H9 (cell line): Measurements from ENCODE around the gene ZBTB20. TPM values are rescaled to one million over a fixed set of nuclear protein-coding genes. Genes with fewer than 3 reads are reported as not detected.
A peak's percentile ranks its signal among the peaks of the same experiment; 100 is the strongest.

Source experiments
- DNase-seq: peaks from one replicate; pipeline ENCODE4 v3.0.0-alpha.2; 2017
- H2AFZ ChIP-seq: one replicate; pipeline ENCODE4 v1.6.1; 2013; ENCODE audit warnings: mild to moderate bottlenecking, low read length, control low read depth, moderate library complexity
- H2AK5ac ChIP-seq: 2 replicates; pipeline ENCODE4 v1.6.1; 2013; ENCODE audit warnings: low read length, control low read depth, mixed read lengths; ENCODE audit not compliant: insufficient read length
- H2BK120ac ChIP-seq: one replicate; pipeline ENCODE4 v1.6.1; 2013; ENCODE audit warnings: low read depth, mild to moderate bottlenecking, low read length, control low read depth, inconsistent platforms; ENCODE audit not compliant: poor library complexity, severe bottlenecking
- H2BK12ac ChIP-seq: 2 replicates; pipeline ENCODE4 v1.6.1; 2013; ENCODE audit warnings: low read length, control low read depth, mixed read lengths, low read depth; ENCODE audit not compliant: insufficient read length
- H2BK15ac ChIP-seq: 2 replicates; pipeline ENCODE4 v1.6.1; 2013; ENCODE audit warnings: low read depth, low read length, control low read depth
- H2BK20ac ChIP-seq: one replicate; pipeline ENCODE4 v1.6.1; 2013; ENCODE audit warnings: low read depth, mild to moderate bottlenecking, low read length, control low read depth, inconsistent platforms; ENCODE audit not compliant: poor library complexity, severe bottlenecking
- H2BK5ac ChIP-seq: 2 replicates; pipeline ENCODE4 v1.6.1; 2013; ENCODE audit warnings: low read length, control low read depth, mixed read lengths; ENCODE audit not compliant: insufficient read length
- H3K14ac ChIP-seq: 2 replicates; pipeline ENCODE4 v1.6.1; 2013; ENCODE audit warnings: low read length, control low read depth; ENCODE audit not compliant: insufficient read depth
- H3K18ac ChIP-seq: 2 replicates; pipeline ENCODE4 v1.6.1; 2013; ENCODE audit warnings: low read depth, mild to moderate bottlenecking, mixed read lengths, low read length, control low read depth; ENCODE audit not compliant: insufficient read length
- H3K23ac ChIP-seq: 2 replicates; pipeline ENCODE4 v1.6.1; 2013; ENCODE audit warnings: low read length, control low read depth, mixed read lengths, low read depth; ENCODE audit not compliant: insufficient read length
- H3K23me2 ChIP-seq: 2 replicates; pipeline ENCODE4 v1.6.1; 2013; ENCODE audit warnings: low read depth, mild to moderate bottlenecking, mixed read lengths, low read length, control low read depth; ENCODE audit not compliant: insufficient read length, poor library complexity, severe bottlenecking
- H3K27ac ChIP-seq: 2 replicates; pipeline ENCODE4 v1.5.1; 2013; ENCODE audit warnings: low read length, control low read depth, mixed read lengths, low read depth; ENCODE audit not compliant: insufficient read length
- H3K27me3 ChIP-seq: 2 replicates; pipeline ENCODE4 v1.6.1; 2013; ENCODE audit warnings: low read length, control low read depth, inconsistent platforms; ENCODE audit not compliant: insufficient read depth
- H3K4ac ChIP-seq: 2 replicates; pipeline ENCODE4 v1.6.1; 2013; ENCODE audit warnings: low read depth, mild to moderate bottlenecking, control low read depth, inconsistent platforms, low read length, moderate library complexity
- H3K4me1 ChIP-seq: 2 replicates; pipeline ENCODE4 v1.6.1; 2013; ENCODE audit warnings: low read length, control low read depth, inconsistent platforms; ENCODE audit not compliant: insufficient read depth
- H3K4me2 ChIP-seq: 2 replicates; pipeline ENCODE4 v1.6.1; 2013; ENCODE audit warnings: low read length, control low read depth, mixed read lengths; ENCODE audit not compliant: insufficient read length, insufficient read depth
- H3K56ac ChIP-seq: 2 replicates; pipeline ENCODE4 v1.6.1; 2013; ENCODE audit warnings: low read depth, mild to moderate bottlenecking, mixed read lengths, low read length, control low read depth; ENCODE audit not compliant: insufficient read length
- H3K79me1 ChIP-seq: 2 replicates; pipeline ENCODE4 v1.6.1; 2013; ENCODE audit warnings: low read depth, mild to moderate bottlenecking, moderate library complexity, low read length, control low read depth, inconsistent platforms; ENCODE audit not compliant: insufficient read depth, poor library complexity, severe bottlenecking
- H3K79me2 ChIP-seq: 2 replicates; pipeline ENCODE4 v1.6.1; 2013; ENCODE audit warnings: low read length, control low read depth, inconsistent platforms; ENCODE audit not compliant: insufficient read depth
- H3K9ac ChIP-seq: 2 replicates; pipeline ENCODE4 v1.6.1; 2013; ENCODE audit warnings: low read length, control low read depth, mixed read lengths; ENCODE audit not compliant: insufficient read length; ENCODE audit errors: extremely low read depth
- H3K9me3 ChIP-seq: one replicate; pipeline ENCODE4 v1.6.1; 2013; ENCODE audit warnings: low read depth, low read length, inconsistent platforms; ENCODE audit not compliant: control insufficient read depth
- H3T11ph ChIP-seq: one replicate; pipeline ENCODE4 v1.6.1; 2013; ENCODE audit warnings: mild to moderate bottlenecking, low read length, control low read depth, inconsistent platforms
- H4K20me1 ChIP-seq: one replicate; pipeline ENCODE4 v1.6.1; 2013; ENCODE audit not compliant: control insufficient read depth, insufficient read length, insufficient read depth
- H4K5ac ChIP-seq: 2 replicates; pipeline ENCODE4 v1.6.1; 2013; ENCODE audit warnings: low read depth, mild to moderate bottlenecking, mixed read lengths, low read length, control low read depth; ENCODE audit not compliant: insufficient read length
- H4K8ac ChIP-seq: replicated peaks from 2 replicates; pipeline ENCODE4 v1.6.1; 2013; ENCODE audit warnings: low read length, control low read depth, mixed read lengths, low read depth; ENCODE audit not compliant: insufficient read length
- H4K91ac ChIP-seq: 2 replicates; pipeline ENCODE4 v1.6.1; 2013; ENCODE audit warnings: low read depth, mild to moderate bottlenecking, moderate library complexity, mixed read lengths, low read length, control low read depth; ENCODE audit not compliant: insufficient read length
- H3K27ac Mint-ChIP-seq, 3 experiments: 2 replicates in 2 of 3; 3 replicates in 1 of 3; pipeline ENCODE4 v1.8.0; 2020 to 2021; ENCODE audit warnings: mixed read lengths in 3 of 3, mild to moderate bottlenecking in 1 of 3, moderate library complexity in 1 of 3
- H3K27me3 Mint-ChIP-seq: 2 replicates; pipeline ENCODE4 v1.8.0; 2021; ENCODE audit warnings: low read depth, mild to moderate bottlenecking, moderate library complexity, mixed read lengths
- H3K36me3 Mint-ChIP-seq, 3 experiments: 2 replicates in 2 of 3; 3 replicates in 1 of 3; pipeline ENCODE4 v1.8.0; 2020 to 2021; ENCODE audit warnings: low read depth in 3 of 3, mixed read lengths in 3 of 3; ENCODE audit not compliant: insufficient read depth in 1 of 3
- H3K4me1 Mint-ChIP-seq, 2 experiments: 2 replicates each; pipeline ENCODE4 v1.8.0; 2020; ENCODE audit warnings: mixed read lengths in 2 of 2
- H3K4me3 Mint-ChIP-seq, 2 experiments: 2 replicates in 1 of 2; 3 replicates in 1 of 2; pipeline ENCODE4 v1.8.0; 2020 to 2021; ENCODE audit warnings: mild to moderate bottlenecking in 2 of 2, mixed read lengths in 2 of 2, moderate library complexity in 1 of 2
- H3K9me3 Mint-ChIP-seq, 2 experiments: 2 replicates in 1 of 2; 3 replicates in 1 of 2; pipeline ENCODE4 v1.8.0; 2020; ENCODE audit warnings: mild to moderate bottlenecking in 2 of 2, mixed read lengths in 2 of 2, moderate library complexity in 1 of 2
- CTCF ChIP-seq: fragments of 200-600 bp; sonication (generic); conservative IDR thresholded peaks from 3 replicates; pipeline ENCODE4 v1.8.0; 2021; ENCODE audit warnings: antibody characterized with exemption, mild to moderate bottlenecking
- WGBS: extraction: QIAGEN DNeasy Blood & Tissue Kit; methylation state at CpG from one replicate; pipeline ENCODE4 v1.1.7; 2013; ENCODE audit warnings: missing lambda C conversion rate, low lambda C conversion rate, mixed read lengths; ENCODE audit not compliant: insufficient read length; ENCODE audit errors: extremely low coverage; 5-methylcytosine and 5-hydroxymethylcytosine counted together
- total RNA-seq: library from RNA; stranded (reverse); gene quantifications from 2 replicates; pipeline ENCODE4 v1.2.1, GENCODE V29; 2021

ZBTB20 gene
- total RNA-seq, 1 experiment from 2014 or later, result 0.70 TPM

- H2BK15ac ChIP-seq, result no peak overlapping the region
- H3K27me3 Mint-ChIP-seq, result no peaks in the 10 kb centered on the region
- no peak overlapping the region for H2BK5ac ChIP-seq
- no peak overlapping the region for H2AFZ ChIP-seq
- peaks cover 0 to 4% of the 10 kb centered on the region in 2 experiments; a peak in 1 of 5 replicates for H3K9me3 Mint-ChIP-seq
- H3K4me2 ChIP-seq, result no peak overlapping the region
- H3K36me3 Mint-ChIP-seq, result peaks cover 0 to 10% (median 4%) of the 10 kb centered on the region in 3 experiments; a peak in 3 of 7 replicates
- no peak overlapping the region for H3K14ac ChIP-seq
- no CpG with 5 or more reads among the region's 3 CpGs for WGBS
- TF ChIP-seq CTCF, result no peak
- H3K4me1 ChIP-seq, result no peaks in the 10 kb centered on the region
- no peak overlapping the region for H4K5ac ChIP-seq
- no peak overlapping the region for H2BK120ac ChIP-seq
- H3K4me1 Mint-ChIP-seq, result peaks cover 6 to 10% of the 10 kb centered on the region in 2 experiments
- no peaks in the 10 kb centered on the region for H3K23me2 ChIP-seq
- H3K27me3 ChIP-seq, result no peaks in the 10 kb centered on the region; the same call in 1 of the 2 replicates
- H3K79me2 ChIP-seq, result no peaks in the 10 kb centered on the region
- no peak overlapping the region for H3K27ac ChIP-seq
- no peak overlapping the region for H3K56ac ChIP-seq
- no peak overlapping the region for H4K8ac ChIP-seq
- H4K91ac ChIP-seq, result no peak overlapping the region
- no peak overlapping the region for H2BK20ac ChIP-seq
- no peaks in the 10 kb centered on the region for H3K9me3 ChIP-seq
- H3K18ac ChIP-seq, result no peak overlapping the region
- H3K4me3 Mint-ChIP-seq, result no peak overlapping the region
- H2AK5ac ChIP-seq, result no peak overlapping the region
- H4K20me1 ChIP-seq, result no peaks in the 10 kb centered on the region
- H3K27ac Mint-ChIP-seq, result peak overlapping the region in 1 of 3 experiments; percentile 66; a peak in 1 of 7 replicates
- H3K79me1 ChIP-seq, result no peaks in the 10 kb centered on the region
- H3K9ac ChIP-seq, result no peak overlapping the region
- no peak overlapping the region for H2BK12ac ChIP-seq
- no peak overlapping the region for H3T11ph ChIP-seq
- no peak overlapping the region for H3K23ac ChIP-seq
- no peak overlapping the region for H3K4ac ChIP-seq
- DNase-seq, result no peak
Observed at GRCh38 chr3:115099134-115099985, 47.7 kb downstream of the ZBTB20 start.
